Osteoblast (primary cell): ENCODE measurements around the gene LYPLAL1. TPM values are rescaled to one million over a fixed set of nuclear protein-coding genes. Genes with fewer than 3 reads are reported as not detected.

Source experiments
- DNase-seq: peaks from one replicate; pipeline ENCODE4 v3.0.0; 2011; ENCODE audit warnings: low spot score, mixed read lengths; ENCODE audit not compliant: insufficient read length; ENCODE audit errors: missing footprints
- H2AFZ ChIP-seq: 2 replicates; pipeline ENCODE4 v1.6.0; 2011; ENCODE audit warnings: mild to moderate bottlenecking, low read length
- H3K27ac ChIP-seq: 2 replicates; pipeline ENCODE4 v1.5.1; 2011; ENCODE audit warnings: mild to moderate bottlenecking, low read depth, low read length, moderate library complexity
- H3K27me3 ChIP-seq: 2 replicates; pipeline ENCODE4 v1.6.0; 2012; ENCODE audit warnings: mild to moderate bottlenecking, control low read depth, inconsistent platforms, low read length, moderate library complexity; ENCODE audit not compliant: insufficient read depth
- H3K36me3 ChIP-seq: 2 replicates; pipeline ENCODE4 v1.5.1; 2011; ENCODE audit warnings: mild to moderate bottlenecking, low read length, control low read depth, moderate library complexity; ENCODE audit not compliant: insufficient read depth
- H3K4me1 ChIP-seq: 2 replicates; pipeline ENCODE4 v1.5.1; 2011; ENCODE audit warnings: mild to moderate bottlenecking, low read length, control low read depth, moderate library complexity; ENCODE audit not compliant: insufficient read depth
- H3K4me2 ChIP-seq: 2 replicates; pipeline ENCODE4 v1.6.0; 2011; ENCODE audit warnings: mild to moderate bottlenecking, low read length; ENCODE audit not compliant: insufficient read depth
- H3K4me3 ChIP-seq: fragments of 200-600 bp; sonication (generic); 3 replicates; pipeline ENCODE4 v1.5.1; 2012; ENCODE audit warnings: mild to moderate bottlenecking, low read length, inconsistent platforms; ENCODE audit not compliant: insufficient read depth
- H3K79me2 ChIP-seq: 2 replicates; pipeline ENCODE4 v1.6.0; 2012; ENCODE audit warnings: mild to moderate bottlenecking, low read length, control low read depth, inconsistent platforms; ENCODE audit not compliant: insufficient read depth
- H3K9me3 ChIP-seq: 2 replicates; pipeline ENCODE4 v1.5.1; 2011; ENCODE audit warnings: low read depth, low read length, control low read depth
- H4K20me1 ChIP-seq: 2 replicates; pipeline ENCODE4 v1.6.0; 2012; ENCODE audit warnings: mild to moderate bottlenecking, low read length, control low read depth; ENCODE audit not compliant: insufficient read depth
- CTCF ChIP-seq: IDR thresholded peaks from 2 replicates; pipeline ENCODE4 v1.5.1; 2011; ENCODE audit warnings: mild to moderate bottlenecking, low read depth, low read length, moderate library complexity; ENCODE audit errors: extremely low read depth
- total RNA-seq: library from RNA; depleted of rRNA; stranded (reverse); fragments of >200 nt; gene quantifications from 2 replicates; pipeline ENCODE4 v1.2.3, GENCODE V29; 2012

LYPLAL1 gene
- total RNA-seq, 1 donor, result 33.7 TPM

GRCh38 chr1:219149009-219149577 lies 24.6 kb upstream of the LYPLAL1 start:
- no peak overlapping the region for H2AFZ ChIP-seq
- no peak overlapping the region for H3K4me3 ChIP-seq
- DNase-seq, result no peak
- H4K20me1 ChIP-seq, result no peaks in the 10 kb centered on the region
- H3K27me3 ChIP-seq, result no peaks in the 10 kb centered on the region
- no peaks in the 10 kb centered on the region for H3K79me2 ChIP-seq
- H3K4me2 ChIP-seq, result no peak overlapping the region
- H3K36me3 ChIP-seq, result no peaks in the 10 kb centered on the region
- no peak overlapping the region for H3K27ac ChIP-seq
- H3K9me3 ChIP-seq, result no peaks in the 10 kb centered on the region
- no peaks in the 10 kb centered on the region for H3K4me1 ChIP-seq
- no peak for TF ChIP-seq CTCF

- H3K4me3 ChIP-seq, result no peak overlapping the region
- H3K36me3 ChIP-seq, result no peaks in the 10 kb centered on the region
- H3K27me3 ChIP-seq, result no peaks in the 10 kb centered on the region
- no peaks in the 10 kb centered on the region for H3K79me2 ChIP-seq
- no peaks in the 10 kb centered on the region for H3K9me3 ChIP-seq
- H3K27ac ChIP-seq, result no peak overlapping the region
- no peaks in the 10 kb centered on the region for H4K20me1 ChIP-seq
- H3K4me2 ChIP-seq, result no peak overlapping the region
- no peaks in the 10 kb centered on the region for H3K4me1 ChIP-seq
- H2AFZ ChIP-seq, result peak overlapping the region; percentile 45
- no peak for TF ChIP-seq CTCF
- no peak for DNase-seq
Measured at GRCh38 chr1:219149953-219150352, 23.7 kb upstream of the LYPLAL1 start.

- no peak overlapping the region for H3K27ac ChIP-seq
- no peaks in the 10 kb centered on the region for H3K36me3 ChIP-seq
- H3K79me2 ChIP-seq, result no peaks in the 10 kb centered on the region
- no peak overlapping the region for H3K4me3 ChIP-seq
- no peak for TF ChIP-seq CTCF
- H3K27me3 ChIP-seq, result no peaks in the 10 kb centered on the region
- H4K20me1 ChIP-seq, result no peaks in the 10 kb centered on the region
- no peak overlapping the region for H2AFZ ChIP-seq
- no peaks in the 10 kb centered on the region for H3K9me3 ChIP-seq
- no peaks in the 10 kb centered on the region for H3K4me1 ChIP-seq
- DNase-seq, result no peak
- no peak overlapping the region for H3K4me2 ChIP-seq
Measured at GRCh38 chr1:219150913-219151312, 22.8 kb upstream of the LYPLAL1 start.

DNA sequence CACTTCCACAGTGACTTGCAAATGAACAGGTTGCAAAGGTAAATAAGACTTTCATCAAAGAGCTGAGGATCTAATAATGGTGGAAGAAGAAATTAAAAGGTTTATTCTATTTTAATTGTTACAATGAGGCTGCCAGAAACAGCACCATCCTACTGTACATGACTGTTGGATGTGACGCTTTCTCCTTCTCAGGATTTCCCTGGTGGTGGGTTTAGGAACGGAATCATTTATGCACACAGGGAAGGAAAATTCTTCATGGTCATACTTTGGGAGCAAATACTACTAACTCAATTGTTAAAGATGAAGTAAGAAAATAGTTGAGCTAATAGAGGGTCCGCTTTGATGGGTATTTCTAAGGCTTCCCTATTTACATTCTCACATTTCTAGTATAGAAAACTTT lies 22.2 kb upstream of the LYPLAL1 start:
- Histone ChIP-seq H4K20me1 (no peaks in the 10 kb centered on the region), H3K27me3 (no peaks in the 10 kb centered on the region), H3K4me3 (no peak overlapping the region), H3K9me3 (no peaks in the 10 kb centered on the region), H3K4me1 (no peaks in the 10 kb centered on the region), H3K79me2 (no peaks in the 10 kb centered on the region), H3K4me2 (no peak overlapping the region), H3K27ac (no peak overlapping the region), H2AFZ (no peak overlapping the region), H3K36me3 (no peaks in the 10 kb centered on the region)
- TF ChIP-seq CTCF, result no peak
- DNase-seq, result no peak
